Heart left ventricle (tissue), 13 donors: ENCODE measurements around the gene MYL1.

Source experiments
- CTCF ChIP-seq, 12 donors: fragments of 200-600 bp; sonication (generic) in 4 of 12; IDR thresholded peaks; one replicate each; pipeline versions ENCODE4 v1.5.0 to v1.8.0; 2018 to 2022; ENCODE audit warnings: antibody characterized with exemption in 12 of 12, mild to moderate bottlenecking in 5 of 12
- POLR2A ChIP-seq, 2 donors: fragments of 450-650 bp; IDR thresholded peaks; one replicate each; pipeline ENCODE4 v1.6.1; 2017; ENCODE audit warnings: antibody characterized with exemption in 2 of 2, mild to moderate bottlenecking in 2 of 2, moderate library complexity in 2 of 2
- donor health status: ischemic (EF 13 %, LVEDD 7.1; RV severe dilation, severe dysfunction).
- donor health status: DM: no; HTN: yes; CAD: no.
- donor health status: DM: no; HTN: no; CAD: no.
- donor health status: ischemic (EF 25% LVEDD 6.9; RV normal size, moderate dysfunction).
- donor health status: ischemic (EF 25% LVEDD 5.7; RV mildly dilated, moderate dysfunction).
- donor health status: ischemic (EF 35%, LVEDD 5.7; RV mildly dilated, moderate dysfunction).
- donor health status: nonischemic (EF 11% LVEDD 7.7; RV severe dilation, severe dysfunction).
- donor health status: DM: yes; HTN: yes; CAD: no.
- donor health status: PGD.
- donor health status: ischemic (EF 29% LVEDD 5.4; RV normal size, mild dysfunction).
- donor health status: nonischemic (EF 23%, LVEDD 6.1; RV moderate dilation, normal function).

- TF ChIP-seq CTCF (IDR thresholded peaks at IDR 0.05) (no peak), POLR2A (IDR thresholded peaks at IDR 0.05) (no peak)
These were observed 9.5 kb upstream of the MYL1 start for GRCh38 chr2:210324458-210324857.
